ENCODE measurements around the gene TRERF1.

Gene TRERF1

DNA sequence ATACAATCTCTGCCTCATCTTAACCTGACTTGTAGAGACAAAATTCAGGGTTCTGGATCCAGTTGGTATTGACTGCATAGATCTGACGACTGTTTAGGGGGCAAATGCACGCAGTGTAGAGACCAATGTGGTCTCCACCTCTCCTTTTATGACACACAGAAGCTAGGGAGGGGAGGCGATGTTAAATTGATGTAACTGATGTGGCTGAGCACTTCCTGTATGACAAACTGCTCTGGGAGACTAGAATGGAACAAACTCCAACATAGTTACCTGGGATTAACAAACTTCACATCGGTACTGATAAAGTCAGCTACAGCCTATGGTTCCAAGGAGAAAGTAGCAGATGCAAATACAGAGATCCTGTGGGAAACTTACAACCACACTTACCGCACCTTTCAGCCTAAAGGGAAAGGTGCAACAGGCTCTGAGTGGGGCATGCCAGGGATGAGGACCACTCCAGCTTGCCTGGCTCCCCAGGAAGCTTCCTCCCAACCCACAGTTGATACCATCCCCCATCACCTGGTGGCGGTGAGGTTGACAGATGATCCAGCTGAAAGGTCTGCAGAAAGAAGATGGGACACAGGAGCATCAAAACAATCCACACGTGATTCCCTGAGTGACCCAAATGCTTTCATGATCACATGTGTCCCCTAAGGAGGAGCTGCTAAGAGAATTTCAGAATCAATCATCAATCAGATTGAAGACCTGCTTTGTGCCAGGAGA, 173.4 kb downstream of the TRERF1 start:
- in situ Hi-C loops (cut with MboI; ENCODE audit: low sequenced_read_pairs) = no loop called here

DNA sequence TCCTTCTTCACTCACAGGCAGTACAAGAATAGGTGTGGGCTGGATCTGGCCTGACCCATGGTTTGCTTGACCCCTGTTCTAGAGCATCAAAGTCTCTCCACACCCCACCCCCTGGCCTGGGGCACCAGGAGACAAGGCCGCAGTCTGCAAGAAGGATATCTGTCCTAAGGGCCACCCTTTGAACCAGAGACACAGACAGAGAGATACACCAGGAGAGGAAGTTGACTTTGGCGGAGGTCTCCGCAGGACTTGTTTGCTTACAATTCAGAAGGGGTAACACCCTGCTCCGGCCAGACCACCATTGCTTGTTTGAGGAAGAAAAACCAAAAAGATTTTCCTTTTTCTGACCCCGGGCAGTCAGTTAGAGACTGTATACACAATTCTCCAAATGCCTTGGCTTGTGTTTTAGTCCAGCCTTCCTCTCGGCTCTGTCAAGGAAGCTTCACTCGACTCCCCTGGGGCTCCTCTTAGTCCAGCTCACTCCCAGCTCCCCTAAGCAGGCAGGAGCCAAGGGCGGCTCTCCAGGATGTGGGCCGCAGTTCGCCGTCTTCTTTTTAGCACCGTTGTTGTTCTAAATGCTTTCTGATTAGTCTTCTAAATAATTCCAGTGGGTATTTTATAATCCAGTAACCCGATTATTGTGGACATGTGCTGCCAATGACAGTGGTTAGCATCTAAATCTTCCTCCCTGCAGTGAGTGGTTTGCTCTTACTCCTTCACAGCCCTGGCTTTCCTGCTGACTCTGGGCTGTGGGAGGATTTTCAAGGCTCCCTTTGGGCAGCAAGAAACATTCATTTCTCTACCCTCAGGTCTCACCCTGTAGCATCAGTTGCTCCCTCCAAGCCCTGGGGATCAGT, 175.5 kb downstream of the TRERF1 start:
- in situ Hi-C loops (cut with MboI; ENCODE audit: low sequenced_read_pairs) = no loop called here

DNA sequence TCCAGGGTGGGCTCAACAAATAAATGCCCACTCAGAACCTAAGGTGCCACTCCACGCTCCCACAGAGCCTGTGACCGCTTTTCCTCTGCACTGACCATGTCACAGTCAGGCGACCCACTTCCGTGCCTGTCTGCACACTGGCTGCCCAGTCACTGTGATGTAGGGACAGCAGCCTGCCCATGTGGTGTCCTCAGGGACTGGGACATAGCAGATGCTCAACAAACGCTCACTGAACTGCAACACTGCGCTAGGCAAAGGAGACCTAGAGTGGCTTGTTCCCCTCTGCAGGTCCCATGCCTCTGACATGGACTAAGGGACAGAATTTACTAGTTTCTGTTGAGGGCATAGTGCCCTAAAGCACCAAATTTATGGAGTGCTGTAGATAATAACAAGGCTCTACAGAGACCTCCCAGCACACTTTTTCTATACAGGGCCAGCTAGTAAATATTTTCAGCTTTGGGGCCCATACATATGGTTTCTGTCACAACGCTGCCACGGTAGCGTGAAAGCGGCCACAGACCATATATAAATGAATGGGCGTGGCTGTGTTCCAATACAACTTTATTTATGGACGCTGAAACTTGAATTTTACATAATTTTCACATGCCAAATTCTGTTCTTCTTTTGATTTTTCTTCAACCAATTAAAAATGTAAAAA, 176.2 kb downstream of the TRERF1 start:
- in situ Hi-C loops (cut with MboI; ENCODE audit: low sequenced_read_pairs) = no loop called here

DNA sequence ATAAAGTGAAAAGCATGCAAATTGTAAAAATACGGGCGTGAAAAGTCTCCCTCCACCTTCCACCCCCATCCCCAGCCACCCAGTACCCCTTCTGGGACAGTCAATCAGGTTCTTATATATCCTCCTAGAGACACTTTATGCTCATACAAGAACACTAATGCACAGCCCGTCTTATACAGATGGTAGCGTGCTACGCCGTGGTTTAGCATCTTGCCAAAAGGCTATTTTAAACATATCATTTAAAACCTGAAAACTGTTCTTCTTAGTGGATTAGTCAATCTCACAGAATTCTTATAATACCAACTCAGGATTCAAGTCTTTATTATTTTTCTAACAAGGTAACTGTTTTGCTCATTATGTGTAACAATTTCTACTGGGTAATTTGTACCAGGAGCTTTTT, 176.8 kb downstream of the TRERF1 start:
- in situ Hi-C loops (cut with MboI; ENCODE audit: low sequenced_read_pairs) = loop anchor here (25.0 kb wide), 1 partner anchor 262 kb away; no protein-coding TSS in a partner anchor

DNA sequence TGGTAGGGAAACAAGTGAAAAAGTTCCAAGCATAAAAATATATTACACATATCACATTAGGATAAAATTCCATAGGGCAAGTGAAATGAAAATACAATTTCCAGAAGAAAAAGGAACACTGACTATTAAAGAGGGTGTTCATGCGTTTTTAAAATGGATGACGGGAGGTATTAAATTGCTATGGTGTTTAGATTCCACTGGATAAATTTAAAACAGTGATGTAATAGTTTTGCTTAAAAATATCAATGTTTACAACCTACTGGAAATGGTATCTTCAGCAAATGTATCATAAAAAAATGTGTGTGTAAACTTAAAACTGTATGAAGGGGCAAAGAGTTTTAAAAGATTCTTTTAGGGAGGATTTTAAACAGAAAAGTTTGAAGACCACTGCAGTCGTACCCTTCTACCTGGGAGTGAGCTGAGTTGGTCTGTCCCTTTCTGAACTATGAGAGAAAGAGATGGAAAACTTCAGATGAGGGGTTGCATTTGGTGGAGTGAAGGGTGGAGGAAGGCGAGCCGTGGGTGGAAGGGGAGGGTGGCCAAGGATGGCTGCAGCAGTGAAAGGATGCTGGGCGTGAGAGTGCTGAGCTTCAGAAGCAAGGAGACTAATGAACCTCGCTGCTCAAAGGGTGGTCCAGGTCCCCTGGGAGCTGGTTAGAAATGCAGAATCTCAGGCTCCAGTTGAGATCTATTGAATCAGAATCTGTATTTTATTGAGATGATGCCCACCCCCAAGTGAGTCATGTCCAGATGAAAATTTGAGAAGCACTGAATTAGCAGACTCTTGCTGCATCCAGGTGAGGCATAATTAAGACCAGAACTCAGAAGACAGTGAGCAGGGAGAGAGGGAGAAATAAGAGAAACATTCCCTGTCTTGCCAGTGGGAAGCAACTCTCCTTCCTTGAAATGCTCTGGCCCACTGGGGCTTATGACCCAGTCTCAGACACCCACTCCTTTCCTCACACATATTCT, 179.6 kb downstream of the TRERF1 start:
- in situ Hi-C loops (cut with MboI; ENCODE audit: low sequenced_read_pairs) = loop anchor here (25.0 kb wide), 1 partner anchor 265 kb away; no protein-coding TSS in a partner anchor

DNA sequence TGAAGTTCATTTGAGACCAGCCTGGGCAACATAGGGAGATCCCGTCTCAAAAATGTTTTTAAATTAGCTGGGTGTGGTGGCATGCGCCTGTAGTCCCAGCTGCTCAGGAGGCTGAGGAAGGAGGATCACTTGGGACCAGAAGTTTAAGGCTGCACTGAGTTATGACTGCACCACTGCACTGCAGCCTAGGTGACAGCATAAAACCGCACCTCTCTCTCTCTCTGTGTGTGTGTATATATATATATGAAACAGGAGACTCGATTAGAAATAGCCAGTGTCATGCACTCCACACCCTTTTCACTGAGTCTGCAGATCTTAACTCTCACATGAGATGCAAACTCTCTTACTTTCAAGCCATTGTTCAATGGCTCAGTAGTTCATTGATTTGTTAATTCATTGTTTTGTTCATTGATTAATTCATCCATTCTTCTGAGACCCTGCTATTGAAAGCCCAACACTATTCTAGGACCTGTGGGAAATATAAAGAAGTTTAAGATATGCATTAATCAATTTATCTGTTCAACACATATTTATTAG, 181.7 kb downstream of the TRERF1 start:
- in situ Hi-C loops (cut with MboI; ENCODE audit: low sequenced_read_pairs) = loop anchor here (25.0 kb wide), 1 partner anchor 267 kb away; no protein-coding TSS in a partner anchor

DNA sequence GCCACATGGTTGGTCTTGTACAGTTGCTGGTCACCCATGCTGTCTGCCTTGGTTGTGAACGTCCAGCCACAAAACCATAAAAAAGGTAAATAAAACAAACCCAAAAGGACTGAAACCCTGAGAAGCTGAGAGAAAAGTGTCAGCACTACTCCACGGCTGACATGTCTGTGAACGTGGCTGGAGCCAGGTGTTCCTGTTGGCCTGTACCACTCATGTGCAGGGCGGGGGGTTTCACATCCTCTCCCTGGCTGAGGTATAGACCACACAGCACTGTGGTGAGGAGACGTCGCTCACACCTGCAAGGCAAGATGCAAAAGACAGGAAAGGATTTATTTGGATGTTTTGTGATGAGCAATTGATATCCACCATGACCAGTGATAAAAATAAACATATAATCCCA, 182.2 kb downstream of the TRERF1 start:
- in situ Hi-C loops (cut with MboI; ENCODE audit: low sequenced_read_pairs) = loop anchor here (25.0 kb wide), 1 partner anchor 268 kb away; no protein-coding TSS in a partner anchor

DNA sequence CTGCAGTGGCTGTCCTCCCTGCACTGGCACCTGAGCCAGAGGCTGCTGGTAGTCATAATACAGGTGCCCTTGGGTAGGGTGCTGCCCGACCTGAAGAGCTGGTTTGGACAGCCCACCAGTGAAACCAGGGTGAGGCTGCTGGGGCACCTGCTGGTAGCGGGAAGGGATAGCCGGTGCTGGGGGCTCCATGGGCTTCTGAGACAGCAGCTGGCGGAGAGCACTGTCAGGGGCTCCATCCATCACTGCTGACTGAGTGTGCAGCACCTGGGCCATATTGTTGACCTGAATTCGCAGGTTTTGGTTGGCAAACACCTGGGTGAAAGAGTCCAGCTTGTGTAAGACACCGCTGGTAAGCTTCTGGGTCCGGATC, 182.9 kb downstream of the TRERF1 start:
- in situ Hi-C loops (cut with MboI; ENCODE audit: low sequenced_read_pairs) = loop anchor here (25.0 kb wide), 1 partner anchor 268 kb away; no protein-coding TSS in a partner anchor

DNA sequence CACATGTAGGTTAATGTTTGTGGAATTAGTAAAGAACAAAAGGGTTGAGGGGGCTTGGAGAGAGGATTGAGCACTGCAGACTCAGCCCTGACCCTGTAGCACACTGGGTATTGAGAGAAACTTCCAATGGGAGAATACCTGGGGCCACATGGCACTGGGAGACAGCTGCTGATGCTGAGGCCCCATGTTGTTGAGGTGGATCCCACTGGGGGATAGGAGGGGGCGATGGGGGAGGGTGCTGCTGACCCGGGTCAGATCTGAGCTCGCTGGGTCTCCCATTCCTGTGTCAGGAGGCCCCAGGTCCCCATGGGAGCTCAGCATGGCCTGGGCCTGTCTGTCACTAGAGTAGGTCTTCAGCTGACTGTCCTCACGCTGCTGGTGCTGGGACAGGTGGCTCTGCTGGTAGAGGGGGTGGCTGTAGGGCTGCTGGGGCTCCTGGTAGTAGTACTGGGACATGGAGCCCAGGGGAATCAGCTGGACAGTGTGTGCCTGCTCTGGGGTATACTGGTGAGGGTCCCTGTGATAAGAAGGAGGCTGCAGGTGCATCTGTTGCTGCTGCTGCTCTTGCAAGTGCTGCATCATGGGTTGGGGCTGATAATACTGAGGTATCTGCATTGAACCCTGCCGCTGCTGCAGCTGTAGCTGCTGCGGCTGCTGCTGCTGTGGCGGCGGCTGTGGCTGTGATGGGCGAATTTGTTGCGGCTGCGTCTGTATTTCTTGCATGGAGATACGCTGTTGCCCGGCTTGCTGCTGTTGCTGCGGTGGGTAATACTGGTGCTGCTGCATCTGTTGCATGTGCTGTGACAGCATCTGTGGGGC, 183.5 kb downstream of the TRERF1 start:
- in situ Hi-C loops (cut with MboI; ENCODE audit: low sequenced_read_pairs) = loop anchor here (25.0 kb wide), 1 partner anchor 269 kb away; no protein-coding TSS in a partner anchor

DNA sequence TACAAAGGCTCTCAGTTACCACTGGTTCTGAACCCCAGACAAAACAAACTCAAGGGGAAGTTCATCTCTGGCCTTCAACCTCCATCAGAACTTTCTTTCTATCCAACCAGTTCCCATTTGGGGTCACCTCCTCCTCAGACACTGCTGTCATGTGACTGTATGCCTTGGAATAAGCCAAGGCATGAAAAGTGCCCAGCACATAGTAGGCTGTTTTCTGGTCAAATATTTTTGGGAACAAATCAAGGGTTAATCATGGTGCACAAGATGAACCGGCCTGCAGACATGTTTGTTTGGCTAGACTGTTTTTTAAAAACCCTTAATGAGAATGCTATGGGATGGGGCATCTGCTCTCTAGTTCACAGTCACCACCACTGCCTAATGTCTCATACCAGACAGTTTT, 185.2 kb downstream of the TRERF1 start:
- in situ Hi-C loops (cut with MboI; ENCODE audit: low sequenced_read_pairs) = loop anchor here (25.0 kb wide), 1 partner anchor 271 kb away; no protein-coding TSS in a partner anchor

DNA sequence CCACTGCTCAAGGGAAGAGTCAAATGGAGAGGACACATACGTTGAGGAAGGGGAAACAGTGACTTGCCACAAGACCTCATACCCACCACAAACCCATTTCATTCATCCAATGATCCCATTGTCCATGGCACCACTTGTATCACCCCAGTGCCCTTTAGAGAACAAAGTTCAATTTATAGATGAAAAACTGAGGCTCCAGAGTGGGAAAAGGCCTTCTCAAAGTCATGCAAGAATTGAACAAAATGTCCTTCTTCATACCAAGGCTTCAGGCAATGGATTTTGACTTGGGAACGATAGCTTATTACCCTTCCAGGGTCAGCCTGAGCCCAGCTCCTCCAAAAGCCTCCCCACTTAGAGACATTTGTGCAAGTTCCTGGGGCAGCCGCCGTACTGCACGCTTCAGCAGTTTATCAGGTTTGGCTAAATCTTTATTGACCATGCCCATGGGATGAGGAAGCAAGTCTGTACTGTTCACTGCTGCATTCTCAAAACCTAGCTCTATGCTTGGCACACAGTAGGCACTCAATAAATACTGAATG, 186.8 kb downstream of the TRERF1 start:
- in situ Hi-C loops (cut with MboI; ENCODE audit: low sequenced_read_pairs) = loop anchor here (25.0 kb wide), 1 partner anchor 272 kb away; no protein-coding TSS in a partner anchor

DNA sequence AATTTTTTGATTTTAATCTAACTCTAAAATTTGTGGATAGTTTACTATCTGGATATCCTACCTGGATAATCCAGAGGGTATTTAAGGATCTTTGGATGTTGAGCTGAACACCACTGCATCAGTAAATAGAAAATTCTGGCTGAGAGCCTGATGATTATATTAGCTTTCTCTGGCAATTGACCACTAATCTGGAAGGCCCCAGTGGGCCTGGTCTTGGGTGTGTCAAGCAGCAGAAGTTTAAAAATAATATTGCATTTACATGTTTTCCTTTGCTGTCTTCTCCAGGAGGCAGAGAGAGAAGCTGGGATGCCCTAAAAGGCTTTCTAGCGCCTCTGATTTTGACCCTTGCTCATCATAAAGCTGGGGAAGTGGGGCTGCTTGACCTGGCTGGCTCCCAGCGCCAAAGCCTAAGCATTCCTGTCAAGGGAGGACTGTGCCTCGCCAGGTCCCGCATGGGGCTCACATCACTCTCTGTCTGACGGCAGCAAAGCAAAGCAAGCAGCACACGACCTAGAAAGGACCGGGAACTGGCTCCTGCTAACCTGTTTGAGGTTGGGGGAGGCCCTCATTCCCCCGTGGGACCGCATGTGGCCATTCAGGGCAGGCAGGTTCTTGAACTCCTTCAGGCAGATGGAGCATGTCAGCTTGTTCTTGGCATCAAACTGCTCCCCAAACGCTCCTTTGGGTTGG, 187.4 kb downstream of the TRERF1 start:
- in situ Hi-C loops (cut with MboI; ENCODE audit: low sequenced_read_pairs) = loop anchor here (25.0 kb wide), 1 partner anchor 273 kb away; no protein-coding TSS in a partner anchor

DNA sequence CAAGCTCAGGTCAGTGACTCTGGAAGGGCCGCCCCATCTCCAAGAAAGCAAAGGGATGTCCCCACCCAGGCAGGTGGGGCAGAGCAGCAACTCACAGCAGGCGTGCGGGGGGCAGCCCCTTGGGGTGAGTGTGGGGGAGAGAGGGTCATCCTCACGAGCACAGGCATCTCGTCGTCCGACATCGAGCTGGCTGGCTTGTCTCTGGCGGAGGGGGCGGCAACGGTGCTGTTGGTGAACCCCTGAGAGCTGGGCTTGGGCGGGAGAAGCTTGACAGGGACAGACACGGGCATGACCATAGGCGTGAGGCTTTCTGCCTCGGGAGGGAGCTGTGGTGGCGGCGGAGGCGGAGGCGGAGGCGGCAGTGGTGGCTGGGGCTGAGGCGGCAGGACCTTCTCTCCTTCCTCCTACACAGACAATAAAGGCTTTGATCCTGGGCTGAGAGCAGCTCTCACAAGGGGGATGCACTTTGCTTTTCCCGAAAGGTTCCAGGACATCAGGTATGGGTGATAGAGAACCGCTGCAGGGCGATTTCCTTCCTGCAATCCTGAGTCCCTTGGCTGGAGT, 188.5 kb downstream of the TRERF1 start:
- in situ Hi-C loops (cut with MboI; ENCODE audit: low sequenced_read_pairs) = loop anchor here (25.0 kb wide), 1 partner anchor 274 kb away; no protein-coding TSS in a partner anchor

DNA sequence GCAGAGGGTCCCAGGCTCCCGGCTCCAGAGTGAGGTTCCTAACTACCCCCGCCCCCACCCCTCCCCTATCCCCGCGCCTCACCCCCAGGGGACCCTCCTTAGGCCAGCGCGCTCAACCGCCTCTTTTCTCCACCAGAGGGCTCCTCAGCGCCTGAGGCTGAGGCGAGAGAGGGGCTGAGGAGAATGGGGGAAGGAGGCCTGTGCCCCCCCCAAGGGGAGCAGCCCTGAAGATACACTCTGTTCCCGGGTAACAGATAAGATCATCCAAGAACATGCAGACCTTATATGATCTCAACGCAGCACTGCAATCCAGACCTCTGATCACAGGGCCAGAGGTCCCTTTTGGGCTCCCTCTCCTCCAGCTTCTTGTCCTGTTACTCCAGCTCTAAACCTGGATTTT, 190.8 kb downstream of the TRERF1 start:
- in situ Hi-C loops (cut with MboI; ENCODE audit: low sequenced_read_pairs) = loop anchor here (25.0 kb wide), 1 partner anchor 276 kb away; no protein-coding TSS in a partner anchor

DNA sequence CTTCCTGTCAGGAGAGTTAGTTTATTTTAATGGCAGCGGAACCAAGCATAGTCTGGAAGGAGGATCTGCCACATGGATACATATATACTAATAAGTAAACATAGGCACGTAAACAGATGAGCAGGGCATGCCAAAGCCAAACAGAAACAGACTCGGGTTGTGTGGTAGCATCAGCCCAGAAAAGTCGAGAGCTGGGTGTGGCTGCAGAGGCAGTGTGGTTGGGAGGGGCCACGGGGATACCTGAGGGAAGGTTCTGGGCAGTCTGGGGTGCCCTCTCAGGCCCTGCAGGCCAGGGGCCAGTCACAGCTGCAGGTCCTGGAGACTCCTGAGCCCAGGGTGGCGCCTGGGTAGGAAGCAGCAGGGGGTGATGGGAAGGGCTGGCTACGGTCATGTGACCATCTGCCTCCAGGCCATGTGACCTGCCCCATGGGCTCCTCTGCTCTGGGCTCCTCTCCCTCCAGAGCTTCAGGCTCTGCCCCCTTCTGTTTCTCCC, 191.3 kb downstream of the TRERF1 start:
- in situ Hi-C loops (cut with MboI; ENCODE audit: low sequenced_read_pairs) = loop anchor here (25.0 kb wide), 1 partner anchor 277 kb away; no protein-coding TSS in a partner anchor

DNA sequence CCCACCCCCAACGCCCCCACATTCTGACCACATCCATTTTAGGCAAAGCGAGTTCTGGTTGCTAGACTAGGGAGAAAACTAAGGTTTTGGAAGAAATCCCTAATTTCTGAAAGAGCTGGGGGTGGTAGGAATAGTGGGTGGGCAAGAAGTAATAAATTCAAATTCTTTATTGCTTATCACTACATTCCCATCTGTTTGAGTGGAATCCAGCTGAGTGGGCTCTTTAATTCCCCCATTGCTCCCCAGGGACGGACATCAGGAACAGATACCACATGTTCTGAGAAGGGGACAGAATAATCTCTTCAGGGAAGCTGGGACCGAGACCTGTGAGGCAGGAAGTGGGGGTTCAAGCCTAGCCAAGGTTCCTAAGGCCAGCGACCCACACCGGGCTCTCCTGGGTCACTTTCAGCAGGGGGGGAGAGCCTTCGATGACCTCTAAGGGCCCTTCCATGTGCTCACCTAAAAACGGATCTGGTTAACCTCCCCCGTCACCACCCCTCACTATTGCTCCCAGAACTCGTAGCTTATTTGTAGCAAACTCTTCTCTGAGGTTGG, 191.8 kb downstream of the TRERF1 start:
- in situ Hi-C loops (cut with MboI; ENCODE audit: low sequenced_read_pairs) = loop anchor here (25.0 kb wide), 1 partner anchor 277 kb away; no protein-coding TSS in a partner anchor

DNA sequence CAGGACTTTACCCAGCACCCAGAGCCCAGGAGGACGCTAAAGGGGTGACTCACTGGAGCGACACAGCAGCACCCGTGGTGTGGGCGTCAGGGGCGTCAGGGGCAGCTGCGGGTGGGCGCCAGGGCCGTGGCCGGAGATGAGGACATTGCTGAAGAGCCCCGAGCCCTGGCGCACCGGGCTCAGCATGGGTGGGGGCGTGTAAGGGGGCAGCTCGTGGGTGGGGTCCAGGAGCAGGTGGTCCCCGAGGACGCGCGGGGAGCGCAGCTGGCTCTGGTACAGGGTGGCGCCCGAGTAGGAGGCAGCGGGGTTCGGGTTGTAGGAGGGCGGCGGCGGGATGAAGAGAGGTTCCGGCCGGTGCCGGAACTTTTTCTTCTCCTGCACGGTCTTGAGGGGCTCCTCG, 192.4 kb downstream of the TRERF1 start:
- in situ Hi-C loops (cut with MboI; ENCODE audit: low sequenced_read_pairs) = loop anchor here (25.0 kb wide), 1 partner anchor 278 kb away; no protein-coding TSS in a partner anchor

All from HL-60/S4 (cell line).